HFF-Myc (cell line): ENCODE results near the gene ESR1.

ENCODE experiments used
- DNase-seq: peaks from one replicate; pipeline ENCODE4 v3.0.0-alpha.2; 2011; ENCODE audit warnings: low read depth; ENCODE audit errors: extremely low read depth
- H3K4me3 ChIP-seq: replicated peaks from 2 replicates; pipeline ENCODE4 v1.5.1; 2011; ENCODE audit warnings: low read depth, mild to moderate bottlenecking, control low read depth, low read length
- CTCF ChIP-seq: IDR thresholded peaks from 2 replicates; pipeline ENCODE4 v1.5.1; 2012; ENCODE audit warnings: mild to moderate bottlenecking, low read depth, low read length, control low read depth; ENCODE audit errors: missing control alignments

The ESR1 gene

GRCh38 chr6:152146385-152146784 lies 338.9 kb downstream of the ESR1 start:
- DNase-seq = no peak
- H3K4me3 ChIP-seq = no peak overlapping the region
- no peak for TF ChIP-seq CTCF

DNA sequence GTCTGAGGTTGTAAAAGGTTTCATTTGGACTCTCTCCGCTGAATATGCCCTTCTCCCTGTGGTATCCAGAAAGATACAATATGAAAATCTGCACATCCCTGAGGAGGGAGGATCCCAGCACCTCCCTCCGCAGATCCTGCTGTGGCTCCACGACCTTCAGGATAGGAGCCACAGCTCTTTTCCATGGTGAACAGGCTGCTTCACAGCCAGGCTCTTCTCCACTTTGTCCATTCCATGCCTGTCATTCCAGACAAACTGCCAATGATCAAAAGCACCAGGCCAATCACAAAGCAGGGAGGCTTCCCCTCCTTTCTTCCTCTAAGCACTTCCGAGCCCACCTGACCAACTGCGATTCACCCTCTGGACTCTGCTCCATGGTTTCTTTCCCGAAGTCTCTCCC lies 339.8 kb downstream of the ESR1 start:
- H3K4me3 ChIP-seq = no peak overlapping the region

GRCh38 chr6:152148412-152148811 lies 340.9 kb downstream of the ESR1 start:
- no peak overlapping the region for H3K4me3 ChIP-seq
- no peak for DNase-seq
- TF ChIP-seq CTCF = no peak

More for the DNA sequence above, 339.8 kb downstream of the ESR1 start:
- no peak for TF ChIP-seq CTCF
- DNase-seq = no peak

GRCh38 chr6:152150196-152150595 lies 342.7 kb downstream of the ESR1 start:
- no peak for DNase-seq
- no peak overlapping the region for H3K4me3 ChIP-seq
- TF ChIP-seq CTCF = no peak

DNA sequence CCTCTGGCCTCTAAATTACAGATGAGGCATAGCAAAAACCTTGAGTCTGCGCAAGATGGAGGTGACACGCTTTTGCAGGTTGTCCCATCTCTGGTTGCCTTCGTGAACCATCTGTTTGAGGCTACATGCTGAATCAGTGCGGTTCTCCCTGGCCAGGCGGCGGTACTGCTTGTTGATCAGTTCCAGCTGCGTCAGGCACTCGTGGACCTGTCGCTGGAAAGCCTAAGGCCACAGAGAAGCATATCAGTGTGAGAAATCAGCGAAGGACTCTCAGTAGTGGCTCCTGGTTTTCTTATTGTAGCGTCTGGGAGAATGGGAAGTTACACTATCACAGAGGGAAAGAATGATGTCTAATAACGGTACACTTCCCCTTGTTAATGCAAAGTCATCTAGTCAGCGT lies 344.4 kb downstream of the ESR1 start:
- no peak for TF ChIP-seq CTCF
- peak; percentile 26 for DNase-seq
- no peak overlapping the region for H3K4me3 ChIP-seq

DNA sequence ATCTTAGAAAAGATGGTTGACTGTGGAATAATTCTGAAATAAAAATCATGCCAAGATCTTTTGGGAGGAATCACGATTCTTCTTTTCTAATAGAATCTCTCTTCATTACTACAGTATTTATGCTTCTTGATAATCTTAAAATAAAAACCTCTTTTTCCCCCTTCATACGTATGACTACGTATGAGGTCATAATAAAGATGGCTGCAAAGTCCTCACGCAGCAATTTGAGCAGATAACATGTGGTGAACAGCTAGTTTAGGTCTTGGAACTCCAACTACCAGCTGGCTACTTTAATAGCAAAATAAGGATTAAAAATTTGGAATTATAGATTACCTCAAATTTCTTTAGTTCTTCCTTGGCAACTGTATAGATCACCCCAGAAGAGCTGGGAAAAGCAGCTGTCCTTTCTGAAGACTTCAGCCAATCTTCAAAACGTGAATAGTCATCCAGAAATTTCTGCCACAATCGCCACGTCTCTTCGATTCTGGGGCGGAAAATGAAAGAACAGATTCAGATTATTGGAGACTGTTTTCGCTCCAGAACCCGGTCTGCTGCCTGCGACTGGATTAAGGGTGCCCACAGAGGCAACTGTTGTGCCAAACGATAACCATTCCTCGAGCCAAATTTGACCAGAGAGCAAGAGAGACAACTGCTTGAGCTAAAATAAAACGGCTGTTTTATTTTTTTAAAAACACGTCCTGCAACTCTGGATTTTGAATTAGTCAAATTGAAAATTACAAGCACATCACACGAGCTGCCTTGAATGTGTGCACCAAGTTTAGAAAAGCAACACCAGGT lies 347.3 kb downstream of the ESR1 start:
- no peak for TF ChIP-seq CTCF
- H3K4me3 ChIP-seq = no peak overlapping the region
- no peak for DNase-seq

- no peak overlapping the region for H3K4me3 ChIP-seq
- no peak for DNase-seq
- no peak for TF ChIP-seq CTCF
Measured at GRCh38 chr6:152155792-152156191, 348.3 kb downstream of the ESR1 start.
